Erythroblast (primary cell): ENCODE measurements around the gene SHTN1.

Experiments
- GATA1 ChIP-seq: IDR thresholded peaks from 2 replicates; pipeline ENCODE4 v1.6.1; 2011; ENCODE audit warnings: low read depth, mild to moderate bottlenecking, control low read depth, low read length, moderate library complexity
- POLR2A ChIP-seq: IDR thresholded peaks from 2 replicates; pipeline ENCODE4 v1.6.1; 2011; ENCODE audit warnings: mild to moderate bottlenecking, low read length

GRCh38 chr10:116917481-116917880 is 87.5 kb downstream of the SHTN1 start:
- TF ChIP-seq POLR2A (no peak), GATA1 (no peak)
